GM18526 (cell line): ENCODE data around the gene CRISPLD2.

Source experiments
- POLR2A ChIP-seq: IDR thresholded peaks from 3 replicates; pipeline ENCODE4 v1.6.1; 2011; ENCODE audit not compliant: insufficient read length; ENCODE audit errors: extremely low read depth

Gene CRISPLD2

GRCh38 chr16:84853534-84853933 is 33.7 kb downstream of the CRISPLD2 start:
- no peak for TF ChIP-seq POLR2A

GRCh38 chr16:84854759-84855158 is 35.0 kb downstream of the CRISPLD2 start:
- no peak for TF ChIP-seq POLR2A

- no peak for TF ChIP-seq POLR2A
Observed at GRCh38 chr16:84859681-84860080, 39.9 kb downstream of the CRISPLD2 start.

- no peak for TF ChIP-seq POLR2A
Observed at GRCh38 chr16:84860383-84860782, 40.6 kb downstream of the CRISPLD2 start.

GRCh38 chr16:84861671-84862070 is 41.9 kb downstream of the CRISPLD2 start:
- no peak for TF ChIP-seq POLR2A

- no peak for TF ChIP-seq POLR2A
Observed at GRCh38 chr16:84862804-84863480, 43.2 kb downstream of the CRISPLD2 start.

GRCh38 chr16:84863481-84863814 is 43.7 kb downstream of the CRISPLD2 start:
- TF ChIP-seq POLR2A, result no peak

- TF ChIP-seq POLR2A, result no peak
Observed at GRCh38 chr16:84864326-84864955, 44.7 kb downstream of the CRISPLD2 start.

GRCh38 chr16:84867696-84868095 is 47.9 kb downstream of the CRISPLD2 start:
- no peak for TF ChIP-seq POLR2A

- no peak for TF ChIP-seq POLR2A
Observed at GRCh38 chr16:84868328-84868727, 48.5 kb downstream of the CRISPLD2 start.

GRCh38 chr16:84868829-84869472 is 49.2 kb downstream of the CRISPLD2 start:
- TF ChIP-seq POLR2A, result no peak

- no peak for TF ChIP-seq POLR2A
Observed at GRCh38 chr16:84869473-84869845, 49.7 kb downstream of the CRISPLD2 start.

GRCh38 chr16:84874004-84874435 is 54.2 kb downstream of the CRISPLD2 start:
- no peak for TF ChIP-seq POLR2A

- TF ChIP-seq POLR2A, result no peak
Observed at GRCh38 chr16:84874553-84874952, 54.8 kb downstream of the CRISPLD2 start.

- no peak for TF ChIP-seq POLR2A
Observed at GRCh38 chr16:84874983-84875382, 55.2 kb downstream of the CRISPLD2 start.

GRCh38 chr16:84875846-84876245 is 56.1 kb downstream of the CRISPLD2 start:
- TF ChIP-seq POLR2A, result no peak
